CD4-positive, alpha-beta T cell treated with Interleukin-17A for 1 hour (primary cell): ENCODE data around the gene LIPF.
"Not testable (repeated sequence)": the region's sequence is repeated elsewhere in the genome, so short reads cannot be mapped to it uniquely, and the experiment has no call there.

Experiments
- DNase-seq: peaks from one replicate; pipeline ENCODE4 v3.0.0-alpha.2; 2020

LIPF gene

DNA sequence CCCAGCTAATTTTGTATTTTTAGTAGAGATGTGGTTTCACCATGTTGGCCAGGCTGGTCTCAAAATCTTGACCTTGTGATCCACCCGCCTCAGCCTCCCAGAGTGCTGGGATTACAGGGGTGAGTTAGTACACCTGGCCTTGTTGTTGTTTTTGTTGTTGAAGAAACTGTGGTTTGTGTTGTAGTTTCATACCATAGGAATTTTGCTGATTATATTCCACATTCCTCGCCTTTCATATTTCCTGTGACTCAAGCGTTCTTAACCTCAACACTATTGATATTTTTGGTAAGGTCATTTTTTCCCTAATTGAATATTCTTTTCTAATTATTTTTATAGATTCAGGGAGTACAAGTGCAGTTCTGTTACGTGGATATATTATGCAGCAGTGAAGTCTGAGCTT is 16.7 kb downstream of the LIPF start:
- no peak for DNase-seq

DNA sequence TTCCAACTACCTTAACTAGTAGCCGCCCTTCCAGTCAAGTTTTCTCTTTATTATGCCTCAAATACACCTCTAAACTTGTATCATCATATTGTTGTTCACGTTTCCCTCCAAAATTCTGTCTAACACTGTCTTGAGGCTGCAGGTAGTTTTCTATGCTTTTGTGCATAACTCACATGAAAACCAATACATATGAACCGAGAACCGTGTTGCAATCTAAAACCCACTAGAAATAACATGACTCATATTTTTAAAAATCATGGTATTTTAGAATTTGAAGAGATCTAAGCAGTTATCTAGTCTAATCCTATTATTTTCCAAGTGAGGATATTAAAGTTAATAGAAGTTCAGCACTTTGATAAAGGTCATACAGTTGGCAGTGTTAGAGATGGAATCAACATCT is 18.2 kb downstream of the LIPF start:
- DNase-seq, result no peak

DNA sequence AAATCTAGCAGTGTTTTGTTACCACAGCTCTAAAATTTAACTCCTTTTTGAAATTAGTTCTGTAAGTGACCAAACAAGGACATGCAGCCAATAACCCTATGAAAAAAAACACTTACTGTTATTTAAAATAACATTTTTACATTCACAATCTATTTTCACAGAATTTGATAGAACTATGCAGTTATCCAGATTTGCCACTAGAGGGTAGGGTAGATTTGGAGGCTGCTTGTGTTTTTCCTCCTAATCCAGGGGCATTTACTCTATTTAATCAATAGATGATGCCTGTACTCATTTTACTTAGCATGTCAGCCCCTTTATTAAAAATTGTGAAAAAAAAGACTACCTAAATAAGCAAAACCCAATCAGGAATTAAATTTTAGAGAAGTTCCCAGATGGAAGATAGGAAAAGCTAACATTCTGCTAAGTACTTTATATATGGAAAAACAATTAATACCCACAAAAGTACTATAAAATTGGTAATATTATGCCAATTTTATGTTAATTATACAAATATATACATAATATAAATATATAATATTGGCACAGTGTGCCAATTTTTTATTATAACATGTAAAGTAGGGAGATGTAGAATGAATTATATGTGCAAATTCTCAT is 23.7 kb downstream of the LIPF start:
- peak; percentile 32 for DNase-seq

DNA sequence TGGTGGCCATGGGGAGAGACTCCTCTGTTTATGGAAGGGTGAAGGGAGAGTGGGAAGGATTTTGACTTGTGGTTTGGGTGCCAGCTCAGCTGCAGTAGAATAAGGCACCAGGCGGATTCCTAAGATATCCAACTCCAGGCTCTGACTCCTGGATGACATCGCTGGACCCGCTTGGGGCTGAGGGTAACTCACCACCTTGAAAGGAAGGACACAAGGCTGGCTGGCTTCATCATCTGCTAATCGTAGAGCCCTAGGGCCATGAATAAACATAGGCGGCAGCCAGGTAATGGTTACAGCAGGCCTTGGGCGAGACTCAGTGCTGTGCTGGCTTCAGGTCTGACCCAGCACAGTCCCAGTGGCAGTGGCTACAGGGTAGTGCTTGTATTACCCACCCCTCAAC is 25.1 kb downstream of the LIPF start:
- no peak for DNase-seq

DNA sequence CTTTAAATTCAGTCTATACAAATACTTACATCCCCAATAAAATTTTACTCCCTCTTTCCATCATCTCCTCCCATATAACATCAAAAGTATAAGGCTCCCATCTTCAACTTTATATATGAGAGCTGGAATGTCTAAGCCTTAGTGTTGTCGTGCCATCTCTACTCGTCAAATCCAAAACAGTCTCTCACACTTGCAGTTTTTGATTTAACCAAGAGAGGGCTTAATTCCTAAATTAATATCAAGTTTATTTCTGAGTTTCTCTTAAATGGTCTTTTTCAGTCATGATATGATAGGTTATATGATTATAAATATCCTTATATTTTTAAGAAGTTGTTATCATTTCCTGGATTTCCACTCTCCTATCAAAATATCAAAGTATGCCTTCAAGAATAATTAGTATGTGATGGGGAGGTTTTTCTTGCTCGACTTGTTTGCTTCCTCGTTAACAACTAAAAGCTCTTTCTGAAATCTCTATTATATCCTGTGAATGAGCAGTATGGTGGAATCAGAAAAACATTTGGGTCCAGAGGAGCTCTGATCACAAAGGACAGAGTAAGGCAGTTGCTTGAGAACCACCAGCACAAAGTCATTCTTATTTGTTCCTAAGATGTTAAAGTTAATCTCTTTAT is 29.3 kb downstream of the LIPF start:
- no peak for DNase-seq

DNA sequence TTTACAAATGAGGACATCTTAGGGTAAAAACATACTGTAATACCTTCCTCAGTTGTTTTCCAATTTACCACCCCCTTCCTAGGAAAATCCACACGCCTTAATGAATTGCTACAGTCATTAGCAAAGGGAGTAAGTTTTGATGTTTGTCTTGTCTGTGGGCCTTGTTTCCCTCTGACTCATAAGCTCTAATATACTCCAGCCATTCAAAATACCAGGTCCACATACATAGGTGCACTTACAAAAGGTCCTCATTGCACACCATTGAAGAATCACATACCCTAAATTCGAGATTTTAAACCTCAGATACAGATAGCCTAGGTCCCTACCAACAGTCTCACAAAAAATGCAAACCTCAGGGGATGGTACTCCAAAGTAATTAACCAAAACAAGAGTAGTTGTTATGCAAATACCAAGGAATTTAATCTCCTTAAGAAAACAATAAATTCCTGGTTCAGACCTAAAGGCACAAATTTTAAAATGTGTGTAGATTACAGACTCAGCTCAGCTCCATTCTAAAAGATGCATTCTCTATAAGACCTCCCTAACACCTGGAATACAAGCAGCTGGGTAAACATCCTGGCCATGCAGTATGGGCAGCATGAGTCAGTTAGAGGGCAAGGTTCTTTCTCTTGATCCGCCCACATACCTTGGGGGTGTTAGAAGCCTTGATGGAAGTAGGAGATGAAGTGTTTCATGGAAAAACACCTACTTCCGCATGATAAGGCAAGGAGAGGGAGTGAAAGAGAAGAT is 38.8 kb downstream of the LIPF start:
- DNase-seq, result no peak

DNA sequence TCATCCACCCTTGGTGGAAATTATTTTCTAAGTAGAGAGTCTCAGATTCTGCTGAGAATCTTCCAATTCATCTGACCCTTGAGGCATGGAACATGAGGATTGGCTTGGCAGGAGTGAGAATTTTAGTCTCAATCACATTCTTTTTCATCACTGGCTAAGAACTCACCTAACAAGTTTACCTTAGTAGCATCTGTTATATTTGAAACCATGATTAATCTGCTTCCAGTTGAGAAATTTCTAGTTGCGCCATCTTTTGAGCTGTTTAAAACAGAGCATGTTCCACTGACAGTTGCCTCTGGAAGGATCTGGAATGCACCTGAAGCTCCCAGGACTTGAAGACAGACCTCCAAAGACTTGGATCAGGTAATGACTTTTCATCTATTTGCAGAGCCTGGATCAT is 41.7 kb downstream of the LIPF start, which contains the start of gene LIPK:
TSS of gene LIPK (plus strand) at position 292 of the 400 bp plus-strand sequence. CDS start 18,295 bp downstream, outside the sequence.
- no peak for DNase-seq

DNA sequence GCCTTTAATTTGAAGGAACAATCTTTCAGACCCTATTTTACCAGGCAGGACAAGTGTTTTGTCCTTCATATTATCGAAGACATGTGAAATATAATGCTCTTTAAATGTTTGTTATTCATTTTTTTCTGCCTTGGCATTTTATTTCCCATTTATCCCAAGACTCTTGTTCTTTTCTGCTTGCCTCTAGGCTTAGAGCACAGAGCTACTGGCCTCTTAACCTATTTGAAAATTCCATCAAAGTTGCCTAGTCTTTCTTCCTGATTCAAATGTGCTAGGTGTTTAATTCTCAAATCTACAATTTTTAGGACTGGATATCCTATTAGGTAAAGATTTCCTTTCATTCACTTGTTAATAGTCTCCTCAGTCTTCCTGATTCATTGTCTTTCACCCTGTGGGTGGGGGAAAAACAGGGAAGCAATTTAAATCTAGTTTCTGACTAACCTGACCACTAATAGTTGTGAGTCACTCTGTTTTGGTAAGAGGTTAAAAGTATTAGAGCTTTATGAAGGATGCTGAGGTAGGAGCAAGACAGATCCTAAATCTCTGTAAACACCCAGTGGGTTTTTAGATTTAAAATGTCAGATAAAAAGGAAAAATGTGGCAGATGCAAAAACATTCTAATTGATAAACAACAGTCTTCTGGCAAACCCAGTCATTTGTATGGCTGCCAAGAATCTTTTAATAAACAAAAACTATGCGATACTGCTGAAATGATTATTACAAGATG is 43.4 kb downstream of the LIPF start:
- no peak for DNase-seq

DNA sequence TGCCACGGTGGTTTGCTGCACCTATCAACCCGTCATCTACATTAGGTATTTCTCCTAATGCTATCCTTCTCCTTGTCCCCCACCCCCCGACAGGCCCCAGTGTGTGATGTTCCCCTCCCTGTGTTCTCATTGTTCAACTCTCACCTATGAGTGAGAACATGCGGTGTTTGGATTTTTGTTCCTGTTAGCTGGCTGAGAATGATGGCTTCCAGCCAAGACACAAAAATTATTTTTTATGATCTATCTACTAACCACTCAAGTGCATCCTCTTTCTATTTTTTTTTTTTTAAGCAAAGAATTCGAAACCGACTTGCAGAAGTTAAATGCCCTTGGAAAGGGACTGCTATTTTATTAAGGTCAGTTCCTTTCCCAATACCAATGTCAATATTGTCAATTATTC is 45.1 kb downstream of the LIPF start:
- DNase-seq, result not testable (repeated sequence)

DNA sequence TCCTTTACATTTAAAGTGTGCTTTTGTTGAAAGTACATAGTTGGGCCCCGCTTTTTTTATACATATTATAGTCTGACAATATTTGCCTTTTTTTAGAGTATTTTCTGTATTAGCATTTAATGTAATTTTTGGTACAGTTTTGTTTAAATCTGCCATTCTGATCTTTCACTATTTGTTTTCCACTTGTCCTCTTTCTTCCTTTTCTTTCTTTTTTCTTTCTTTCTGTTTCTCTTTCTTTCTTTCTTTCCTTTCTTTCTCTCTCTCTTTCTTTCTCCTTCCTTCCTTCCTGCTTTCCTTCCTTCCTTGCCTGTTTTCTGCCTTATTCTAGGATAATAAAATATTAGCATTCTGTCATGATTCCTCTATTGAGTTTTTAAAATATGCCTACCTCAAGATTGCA is 51.3 kb downstream of the LIPF start:
- DNase-seq, result no peak

DNA sequence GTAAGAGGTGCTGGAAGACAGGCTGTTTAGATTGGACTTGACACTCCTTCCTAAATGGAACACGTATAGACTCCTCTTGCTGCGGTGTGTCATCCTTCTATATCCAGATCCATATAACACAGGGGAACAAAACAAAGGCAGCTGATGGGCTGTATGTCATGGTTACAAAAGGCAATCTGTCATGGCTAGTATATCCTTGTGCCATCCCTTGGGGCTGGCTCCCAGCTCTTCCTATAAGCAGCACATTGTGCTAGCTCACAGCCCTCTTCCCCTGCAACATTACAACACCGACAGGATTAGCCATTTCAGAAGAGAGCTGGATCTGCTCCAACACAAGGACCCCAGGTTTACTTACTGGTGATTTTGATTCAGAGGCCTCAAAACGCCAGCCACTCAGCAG is 57.1 kb downstream of the LIPF start:
- no peak for DNase-seq

- no peak for DNase-seq
Observed at GRCh38 chr10:88725798-88726197, 61.6 kb downstream of the LIPF start.

- DNase-seq, result no peak
Observed at GRCh38 chr10:88728107-88728763, 64.0 kb downstream of the LIPF start.
